Measurements from ENCODE around the gene MYO7A.

GRCh38 chr11:77163271-77163670 is 35.2 kb downstream of the MYO7A start:
- TF ChIP-seq CTCF (IDR thresholded peaks at IDR 0.05; ENCODE audit: borderline replicate concordance, extremely low read depth, low read length, poor library complexity, severe bottlenecking) (no peak), EZH2 (IDR thresholded peaks at IDR 0.05; ENCODE audit: borderline replicate concordance, low read depth, low read length, severe bottlenecking) (no peak)

All from DND-41 (cell line).